ENCODE data around the gene TM9SF4.
"Not testable (repeated sequence)": the region's sequence is repeated elsewhere in the genome, so short reads cannot be mapped to it uniquely, and the experiment has no call there.

The TM9SF4 gene

DNA sequence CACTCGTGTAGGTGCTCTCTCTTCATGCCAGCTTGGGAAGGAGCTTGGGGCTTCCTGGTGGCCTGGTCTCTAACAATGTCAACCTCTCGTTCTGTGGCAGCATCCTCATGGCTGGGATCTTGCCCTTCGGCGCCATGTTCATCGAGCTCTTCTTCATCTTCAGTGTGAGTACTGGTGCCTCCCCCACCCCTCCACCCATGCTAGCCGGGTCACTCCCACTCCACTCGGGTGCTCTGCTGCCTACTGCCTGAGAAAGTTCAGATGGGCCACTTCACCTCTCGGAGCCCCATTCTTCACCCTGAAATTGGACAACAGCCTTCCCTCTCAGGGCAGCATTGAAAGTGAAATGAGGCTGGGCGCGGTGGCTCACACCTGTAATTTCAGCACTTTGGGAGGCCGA is 48.8 kb downstream of the TM9SF4 start:
- no peak for DNase-seq (ENCODE audit: low read depth)

DNA sequence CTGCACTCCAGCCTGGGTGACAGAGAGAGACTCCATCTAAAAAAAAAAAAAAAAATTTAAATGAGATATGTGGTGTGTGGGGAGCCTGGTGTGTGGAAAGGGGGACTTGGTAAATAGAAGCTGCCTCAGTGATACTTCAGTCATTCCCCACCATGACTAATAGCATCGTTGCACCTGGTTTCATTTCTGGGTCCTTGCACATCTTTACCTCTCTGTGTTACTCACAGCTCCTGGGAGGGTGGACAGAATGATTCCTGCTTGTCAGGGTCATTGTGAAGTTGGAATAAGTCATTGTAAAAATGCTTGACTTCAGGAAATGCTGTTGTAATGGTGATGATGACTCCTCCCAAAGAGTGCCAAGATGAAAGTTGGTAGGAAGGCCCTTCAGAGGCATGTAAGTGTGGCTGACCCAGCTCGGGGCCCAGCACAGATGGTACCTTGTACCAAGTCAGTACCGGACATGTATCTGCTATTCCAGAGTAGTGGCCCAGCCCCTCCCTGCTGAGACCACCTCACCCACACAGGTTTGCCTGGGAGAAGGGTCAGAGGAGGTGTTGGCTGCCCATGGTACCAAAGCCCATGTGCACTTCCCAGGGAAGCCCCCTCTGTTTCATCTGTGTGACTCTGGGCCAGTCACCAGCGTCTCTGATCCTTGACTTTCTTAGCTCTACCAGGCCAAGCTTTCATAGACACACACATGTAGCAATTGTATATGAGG is 49.6 kb downstream of the TM9SF4 start:
- DNase-seq (ENCODE audit: low read depth): no peak

DNA sequence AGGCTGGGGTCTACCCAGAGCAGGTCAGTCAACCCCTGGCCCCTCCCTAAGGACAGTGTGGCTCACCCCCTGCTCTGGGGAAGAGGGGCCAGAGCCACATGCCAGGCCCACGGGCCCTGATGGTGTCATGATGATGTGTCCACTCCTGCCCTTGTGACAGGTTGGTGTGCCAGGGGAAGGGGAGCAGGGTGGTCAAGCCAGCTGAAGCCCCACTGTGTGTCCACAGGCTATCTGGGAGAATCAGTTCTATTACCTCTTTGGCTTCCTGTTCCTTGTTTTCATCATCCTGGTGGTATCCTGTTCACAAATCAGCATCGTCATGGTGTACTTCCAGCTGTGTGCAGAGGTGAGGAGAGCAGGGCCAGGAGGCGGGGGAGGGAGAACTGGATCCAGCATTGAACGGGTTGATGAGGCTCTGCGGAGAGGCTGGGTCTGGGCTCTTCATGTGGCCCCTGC is 50.3 kb downstream of the TM9SF4 start:
- no peak for DNase-seq (ENCODE audit: low read depth)

DNA sequence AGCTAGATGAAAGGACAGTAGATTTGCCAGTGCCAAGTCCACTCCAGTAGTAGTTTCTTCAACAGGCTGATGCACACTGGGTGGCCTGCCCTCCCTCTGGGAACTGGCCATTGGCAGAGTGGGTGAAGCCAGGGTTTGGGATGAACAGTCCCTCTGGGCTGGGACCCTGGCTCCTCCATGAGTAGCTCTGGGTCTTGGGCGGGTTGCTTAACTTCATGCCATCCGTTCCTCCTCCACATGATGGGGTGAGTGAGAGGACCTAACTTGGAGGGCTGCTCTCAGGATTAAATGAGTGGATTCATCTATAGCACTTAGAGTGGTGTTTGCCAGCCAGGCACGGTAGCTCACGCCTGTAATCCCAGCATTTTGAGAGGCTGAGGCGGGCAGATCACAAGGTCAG is 50.8 kb downstream of the TM9SF4 start:
- no peak for DNase-seq (ENCODE audit: low read depth)

DNA sequence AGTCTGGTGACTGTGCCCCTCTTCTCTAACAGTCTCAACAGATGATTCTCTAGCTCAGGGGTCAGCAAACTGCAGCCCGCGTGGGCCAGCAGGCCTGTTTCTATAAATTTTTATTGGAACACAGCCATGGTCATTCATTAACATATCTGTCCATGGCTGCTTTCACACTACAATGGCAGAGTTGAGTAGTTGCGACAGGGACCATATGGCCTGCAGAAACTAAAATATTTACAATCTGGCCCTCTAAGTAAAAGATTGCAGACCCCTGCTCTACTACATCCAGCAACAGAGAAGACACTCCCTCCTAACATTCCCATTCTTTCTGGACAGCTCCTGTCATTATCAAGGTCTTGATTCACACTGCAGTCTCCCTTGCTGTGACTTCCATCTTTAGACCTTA is 52.8 kb downstream of the TM9SF4 start:
- no peak for DNase-seq (ENCODE audit: low read depth)

DNA sequence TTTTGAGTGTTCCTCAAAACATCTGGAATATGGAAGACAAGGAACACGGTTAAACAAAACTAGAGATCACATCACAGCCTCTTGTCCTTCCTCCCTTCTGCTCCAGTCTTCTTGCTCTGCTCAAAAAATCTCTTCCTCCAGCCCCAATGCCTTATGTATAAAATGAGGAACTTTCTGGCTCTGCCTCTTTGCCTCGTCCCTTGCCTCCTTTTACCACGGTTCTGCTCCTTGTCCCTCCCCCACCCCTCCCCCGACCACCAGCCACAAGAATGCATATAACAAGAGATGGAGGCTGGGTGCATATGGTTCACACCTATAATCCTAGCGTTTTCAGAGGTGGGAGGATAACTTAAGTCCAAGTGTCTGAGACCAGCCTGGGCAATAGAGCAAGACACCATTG is 54.4 kb downstream of the TM9SF4 start:
- no peak for DNase-seq (ENCODE audit: low read depth)

DNA sequence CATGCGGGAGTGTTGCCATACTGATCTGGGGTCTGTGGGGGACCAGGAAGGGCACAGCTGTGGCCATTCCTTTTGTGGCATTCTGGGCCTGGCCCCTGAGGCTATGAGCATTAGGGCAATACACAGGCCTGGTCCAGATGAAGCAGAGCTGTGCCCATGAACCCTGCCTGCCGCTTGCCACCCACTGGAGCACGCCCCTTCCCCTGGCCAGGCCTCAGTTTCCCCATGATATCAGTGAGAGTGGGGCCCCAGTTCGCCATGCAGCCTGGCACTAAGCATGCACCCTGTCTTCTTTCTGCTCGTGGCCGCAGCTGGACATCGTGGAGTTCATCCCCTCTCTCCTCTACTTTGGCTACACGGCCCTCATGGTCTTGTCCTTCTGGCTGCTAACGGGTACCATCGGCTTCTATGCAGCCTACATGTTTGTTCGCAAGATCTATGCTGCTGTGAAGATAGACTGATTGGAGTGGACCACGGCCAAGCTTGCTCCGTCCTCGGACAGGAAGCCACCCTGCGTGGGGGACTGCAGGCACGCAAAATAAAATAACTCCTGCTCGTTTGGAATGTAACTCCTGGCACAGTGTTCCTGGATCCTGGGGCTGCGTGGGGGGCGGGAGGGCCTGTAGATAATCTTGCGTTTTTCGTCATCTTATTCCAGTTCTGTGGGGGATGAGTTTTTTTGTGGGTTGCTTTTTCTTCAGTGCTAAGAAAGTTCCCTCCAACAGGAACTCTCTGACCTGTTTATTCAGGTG is 55.6 kb downstream of the TM9SF4 start:
- DNase-seq (ENCODE audit: low read depth): no peak

DNA sequence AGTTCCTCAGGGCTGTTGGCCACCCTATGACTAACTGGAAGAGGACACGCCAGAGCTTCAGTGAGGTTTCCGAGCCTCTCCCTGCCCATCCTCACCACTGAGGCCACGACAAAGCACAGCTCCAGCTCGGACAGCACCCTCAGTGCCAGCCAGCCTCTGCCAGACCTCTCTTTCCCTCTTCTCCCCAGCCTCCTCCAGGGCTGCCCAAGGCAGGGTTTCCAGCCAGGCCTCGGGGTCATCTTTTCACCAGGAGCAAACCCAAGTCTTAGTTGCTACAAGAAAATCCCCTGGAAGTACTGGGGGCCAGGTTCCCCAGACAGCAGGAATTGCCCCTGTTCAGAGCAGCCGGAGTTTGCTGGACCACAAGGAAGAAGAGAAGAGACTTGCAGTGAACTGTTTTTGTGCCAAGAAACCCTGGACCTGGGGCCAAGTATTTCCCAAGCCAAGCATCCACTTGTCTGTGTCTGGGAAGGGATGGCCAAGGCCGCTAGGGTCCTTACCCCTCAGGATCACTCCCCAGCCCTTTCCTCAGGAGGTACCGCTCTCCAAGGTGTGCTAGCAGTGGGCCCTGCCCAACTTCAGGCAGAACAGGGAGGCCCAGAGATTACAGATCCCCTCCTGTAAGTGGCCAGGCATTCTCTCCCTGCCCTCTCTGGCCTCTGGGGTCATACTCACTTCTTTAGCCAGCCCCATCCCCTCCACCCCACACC is 56.5 kb downstream of the TM9SF4 start:
- no peak for DNase-seq (ENCODE audit: low read depth)

DNA sequence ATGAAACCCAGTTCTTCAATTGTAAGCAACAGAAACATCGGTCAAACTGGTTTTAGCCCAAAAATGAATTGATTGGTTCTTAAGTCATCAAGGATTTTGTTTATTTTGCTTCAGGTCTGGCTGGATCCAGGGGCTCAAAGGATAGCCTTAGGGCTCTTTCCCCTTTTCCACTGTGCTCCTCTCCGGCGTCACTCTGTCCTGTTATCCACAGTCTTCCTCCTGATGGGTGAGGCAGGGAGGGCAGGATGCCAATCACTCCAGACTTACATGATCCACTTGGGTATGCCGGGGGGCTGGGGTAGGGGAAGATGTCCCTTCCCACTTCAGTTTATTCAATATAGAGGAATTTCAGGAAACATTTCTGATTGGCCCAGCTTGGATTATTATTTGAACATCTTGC is 58.0 kb downstream of the TM9SF4 start:
- DNase-seq (ENCODE audit: low read depth): no peak

DNA sequence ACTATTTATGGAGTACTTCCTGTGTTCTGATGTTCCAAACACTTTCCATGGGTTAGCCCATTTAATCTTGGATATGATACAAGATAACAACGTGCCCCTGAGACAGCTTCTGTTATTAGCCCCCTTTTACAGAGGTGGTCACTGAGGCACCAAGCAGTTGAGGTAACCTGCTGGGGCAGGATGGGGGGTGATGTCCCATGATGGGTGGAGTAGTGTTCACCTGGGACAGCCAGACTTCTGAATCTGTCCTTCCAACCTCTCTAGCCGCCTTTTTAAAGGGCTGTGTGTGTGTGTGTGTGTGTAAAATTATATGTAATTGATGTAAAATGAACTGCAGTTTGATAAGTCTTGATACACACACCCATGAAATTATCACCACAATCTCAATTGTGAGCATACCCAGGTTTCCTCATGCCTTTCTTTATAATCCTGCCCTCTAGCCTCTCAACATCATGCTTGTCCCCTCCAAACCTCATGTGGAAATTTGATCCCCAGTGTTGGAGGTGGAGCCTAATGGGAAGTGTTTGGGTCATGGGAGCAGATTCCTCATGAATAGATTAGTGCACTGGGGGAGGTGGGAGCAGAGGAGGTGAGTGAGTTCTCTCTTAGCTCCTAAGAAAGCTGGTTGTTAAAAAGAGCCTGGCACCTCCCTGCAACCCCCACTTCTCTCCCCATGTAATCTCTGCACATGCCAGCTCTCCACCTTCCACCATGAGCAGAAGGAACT is 58.8 kb downstream of the TM9SF4 start:
- DNase-seq (ENCODE audit: low read depth): no peak

DNA sequence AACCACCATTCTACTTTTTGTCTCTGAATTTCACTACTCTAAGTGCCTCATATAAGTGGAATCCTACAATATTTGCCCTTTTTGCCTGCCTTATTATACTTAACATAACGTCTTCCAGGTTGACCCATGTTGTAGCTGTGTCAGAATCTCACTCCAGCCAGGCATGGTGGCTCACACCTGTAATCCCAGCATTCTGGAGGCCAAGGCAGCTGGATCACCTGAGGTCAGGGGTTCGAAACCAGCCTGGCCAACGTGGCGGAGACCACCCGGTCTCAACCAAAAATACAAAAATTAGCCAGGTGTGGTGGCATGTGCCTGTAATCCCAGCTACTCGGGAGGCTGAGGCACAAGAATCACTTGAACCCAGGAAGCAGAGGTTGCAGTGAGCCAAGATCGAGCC is 68.2 kb downstream of the TM9SF4 start:
- DNase-seq (ENCODE audit: low read depth): not testable (repeated sequence)

DNA sequence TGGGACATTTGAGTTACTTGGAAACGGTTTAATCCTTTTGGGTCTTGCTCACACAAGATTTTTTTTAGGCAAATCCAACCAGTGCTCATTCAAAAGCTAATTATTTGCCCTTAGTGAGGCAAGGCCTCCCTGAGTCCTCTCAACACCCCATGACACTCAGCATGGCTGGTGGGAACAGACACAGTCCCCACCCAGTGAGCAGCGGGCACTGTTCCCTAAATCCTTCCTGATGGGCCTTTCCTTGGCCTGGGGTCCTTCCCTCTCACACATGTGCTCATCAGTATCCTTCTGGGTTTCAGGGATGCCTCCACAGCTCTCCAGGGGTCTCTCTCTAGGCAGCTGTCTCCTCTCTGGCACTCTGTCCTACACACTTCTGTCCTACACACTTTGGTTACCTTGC is 70.0 kb downstream of the TM9SF4 start:
- no peak for DNase-seq (ENCODE audit: low read depth)

DNA sequence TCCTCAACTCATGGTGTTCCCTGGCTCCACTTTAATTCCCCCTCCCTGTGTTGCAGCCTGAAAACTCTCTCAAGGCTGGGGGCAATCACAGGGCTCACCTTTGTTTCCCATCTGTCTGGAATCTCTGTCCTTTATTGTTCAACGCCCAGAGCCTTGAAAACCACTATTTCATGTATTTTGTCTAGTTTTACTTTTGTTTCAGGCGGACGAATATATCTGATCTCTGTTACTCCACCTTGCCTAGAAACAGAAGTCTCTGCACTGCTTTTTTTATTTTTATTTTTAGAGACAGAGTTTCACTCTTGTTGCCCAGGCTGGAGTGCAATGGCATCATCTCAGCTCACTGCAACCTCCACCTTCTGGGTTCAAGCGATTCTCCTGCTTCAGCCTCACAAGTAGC is 70.4 kb downstream of the TM9SF4 start:
- DNase-seq (ENCODE audit: low read depth): no peak

DNA sequence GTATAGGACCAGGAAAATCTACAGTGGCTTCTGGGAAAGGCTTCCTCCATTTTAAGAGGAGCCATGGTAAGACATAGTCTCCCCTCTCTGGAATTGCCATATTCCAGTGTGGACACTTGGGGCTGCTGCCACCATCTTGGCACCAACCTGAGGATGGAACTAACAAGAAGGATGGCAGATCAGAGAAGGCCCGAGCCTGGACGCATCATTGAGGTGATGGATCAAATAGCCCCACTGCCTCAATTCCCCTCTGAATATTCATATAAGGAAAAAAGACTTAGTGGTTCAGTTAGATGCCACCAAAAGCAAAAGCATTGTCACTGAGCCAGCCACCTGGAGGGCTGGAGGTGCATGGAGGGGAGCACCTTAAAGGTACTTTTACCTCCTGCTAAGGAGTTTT is 72.1 kb downstream of the TM9SF4 start:
- DNase-seq (ENCODE audit: low read depth): no peak

DNA sequence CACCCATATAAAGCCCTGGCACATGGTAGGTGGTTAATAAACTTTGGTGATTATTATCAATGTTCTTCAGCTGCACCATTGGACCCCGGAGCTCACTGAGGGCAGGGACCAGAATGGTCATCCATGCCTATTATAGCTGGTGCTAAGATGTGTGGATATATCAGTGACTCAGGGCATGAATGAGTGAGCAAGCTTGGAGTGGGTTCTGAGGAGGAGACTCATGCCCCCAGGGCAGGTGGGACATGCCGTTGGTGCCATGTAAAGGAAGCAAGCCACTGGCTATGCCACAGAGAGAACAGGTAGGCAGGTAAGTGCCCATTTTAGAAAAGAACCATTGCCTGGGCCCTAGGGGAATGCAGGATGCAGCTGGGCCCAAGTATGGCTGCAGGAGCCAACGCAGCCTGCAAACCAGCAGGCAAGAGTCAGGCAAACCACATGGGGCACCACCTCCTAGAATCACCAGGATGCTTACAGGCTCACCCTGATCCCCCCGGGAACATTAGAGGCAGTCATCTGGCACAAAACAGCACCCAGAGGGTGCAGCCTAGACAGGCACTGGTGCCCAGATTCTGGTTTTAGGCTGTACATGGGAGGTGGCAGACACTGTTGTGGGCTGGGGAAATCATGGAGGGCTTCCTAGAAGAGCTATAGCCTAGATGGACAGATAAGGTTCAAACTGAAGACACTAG is 74.6 kb downstream of the TM9SF4 start:
- DNase-seq (ENCODE audit: low read depth): no peak

DNA sequence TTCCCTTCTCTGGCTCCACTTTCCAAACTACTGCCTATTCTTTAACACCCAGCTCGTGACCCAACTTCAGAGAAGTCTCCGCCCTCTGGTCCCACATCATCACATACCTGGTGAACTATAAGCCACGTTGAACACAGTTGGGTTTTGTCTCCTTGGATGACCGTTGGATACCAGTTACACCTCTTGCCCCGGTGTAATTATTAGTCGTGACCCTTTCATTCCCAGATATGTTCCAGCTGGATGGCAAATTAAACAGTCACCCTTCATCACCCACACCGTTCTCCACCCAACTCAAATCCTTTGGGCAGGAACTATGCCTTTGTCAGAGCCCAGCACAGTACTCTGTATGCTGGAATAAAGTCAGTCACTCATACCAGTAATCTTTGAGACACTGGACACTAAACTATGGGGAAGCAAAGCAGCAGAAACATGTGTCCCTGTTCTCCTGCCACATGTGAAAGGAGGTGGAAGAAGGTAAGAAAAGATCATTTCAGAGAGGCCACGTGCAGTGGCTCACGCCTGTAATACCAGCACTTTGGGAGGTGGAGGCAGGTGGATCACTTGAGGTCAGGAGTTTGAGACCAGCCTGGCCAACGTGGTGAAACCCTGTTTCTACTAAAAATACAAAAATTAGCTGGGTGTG is 75.6 kb downstream of the TM9SF4 start:
- DNase-seq (ENCODE audit: low read depth): no peak

DNA sequence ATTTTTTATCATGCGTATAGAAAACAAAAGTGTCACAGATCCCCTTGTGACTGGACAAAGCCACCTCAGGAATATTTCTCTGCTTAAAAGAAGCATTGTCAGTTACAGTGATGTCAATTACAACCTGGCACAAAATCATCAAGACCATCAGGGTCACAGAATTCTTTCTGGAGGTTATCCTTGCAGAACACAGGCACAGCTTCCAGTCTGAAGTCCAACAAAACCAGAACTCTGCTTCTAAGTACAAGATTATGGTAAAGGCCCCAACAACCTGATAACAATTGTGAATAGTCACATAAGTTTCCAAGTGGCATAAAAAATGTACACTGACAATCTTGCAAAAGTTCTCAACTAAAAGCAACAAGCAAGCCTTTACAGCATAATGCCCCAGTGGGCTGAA is 77.0 kb downstream of the TM9SF4 start:
- DNase-seq (ENCODE audit: low read depth): no peak

DNA sequence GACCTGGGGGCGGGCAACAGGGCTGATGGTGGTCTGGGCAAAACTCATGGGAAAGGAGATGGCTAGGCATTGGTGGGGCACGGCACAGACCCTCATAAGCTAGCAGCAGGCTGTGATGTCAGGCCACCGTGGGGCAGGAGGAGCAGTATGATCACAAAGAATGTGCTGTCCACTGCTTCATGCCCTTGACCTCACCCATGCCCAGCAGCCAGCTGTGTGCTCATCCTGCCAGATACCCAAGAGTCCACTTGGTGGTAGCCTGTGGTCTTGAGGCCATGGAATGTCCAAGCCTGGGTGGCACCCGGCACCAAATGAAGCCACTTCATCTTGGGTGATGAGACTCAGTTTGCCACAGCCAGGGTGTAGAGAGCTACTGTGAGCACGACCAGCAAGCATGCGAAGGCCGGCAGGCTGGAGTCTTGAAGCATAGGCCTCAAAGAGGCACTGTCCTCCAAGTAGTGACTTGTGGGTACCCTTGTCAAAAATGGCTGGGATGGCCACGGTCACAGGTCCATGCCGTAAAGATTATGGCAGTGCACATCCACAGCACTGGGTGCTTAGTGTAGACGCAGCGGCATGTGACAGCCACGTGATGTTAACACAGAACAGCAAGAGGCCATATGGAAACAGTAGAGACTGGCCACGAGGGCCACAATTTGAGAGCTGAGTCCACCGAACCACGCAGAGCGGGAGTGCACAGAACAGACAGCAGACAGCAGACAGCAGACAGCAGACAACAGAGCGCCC is 79.0 kb downstream of the TM9SF4 start:
- no peak for DNase-seq (ENCODE audit: low read depth)

DNA sequence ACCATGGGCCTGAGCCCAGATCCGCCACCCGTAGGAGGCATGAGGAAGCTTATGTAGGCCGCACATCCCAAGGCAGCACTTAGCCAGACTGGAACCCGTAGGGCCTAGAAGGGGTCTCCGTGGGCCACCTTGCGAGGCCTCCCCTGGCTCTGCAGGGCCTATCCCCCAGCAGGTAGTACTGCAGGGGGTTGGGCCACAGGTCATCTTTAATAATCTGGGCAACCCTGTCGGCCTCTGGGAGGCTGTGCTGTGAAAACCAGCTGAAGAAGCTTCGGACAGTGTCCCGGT is 79.6 kb downstream of the TM9SF4 start:
- no peak for DNase-seq (ENCODE audit: low read depth)

DNA sequence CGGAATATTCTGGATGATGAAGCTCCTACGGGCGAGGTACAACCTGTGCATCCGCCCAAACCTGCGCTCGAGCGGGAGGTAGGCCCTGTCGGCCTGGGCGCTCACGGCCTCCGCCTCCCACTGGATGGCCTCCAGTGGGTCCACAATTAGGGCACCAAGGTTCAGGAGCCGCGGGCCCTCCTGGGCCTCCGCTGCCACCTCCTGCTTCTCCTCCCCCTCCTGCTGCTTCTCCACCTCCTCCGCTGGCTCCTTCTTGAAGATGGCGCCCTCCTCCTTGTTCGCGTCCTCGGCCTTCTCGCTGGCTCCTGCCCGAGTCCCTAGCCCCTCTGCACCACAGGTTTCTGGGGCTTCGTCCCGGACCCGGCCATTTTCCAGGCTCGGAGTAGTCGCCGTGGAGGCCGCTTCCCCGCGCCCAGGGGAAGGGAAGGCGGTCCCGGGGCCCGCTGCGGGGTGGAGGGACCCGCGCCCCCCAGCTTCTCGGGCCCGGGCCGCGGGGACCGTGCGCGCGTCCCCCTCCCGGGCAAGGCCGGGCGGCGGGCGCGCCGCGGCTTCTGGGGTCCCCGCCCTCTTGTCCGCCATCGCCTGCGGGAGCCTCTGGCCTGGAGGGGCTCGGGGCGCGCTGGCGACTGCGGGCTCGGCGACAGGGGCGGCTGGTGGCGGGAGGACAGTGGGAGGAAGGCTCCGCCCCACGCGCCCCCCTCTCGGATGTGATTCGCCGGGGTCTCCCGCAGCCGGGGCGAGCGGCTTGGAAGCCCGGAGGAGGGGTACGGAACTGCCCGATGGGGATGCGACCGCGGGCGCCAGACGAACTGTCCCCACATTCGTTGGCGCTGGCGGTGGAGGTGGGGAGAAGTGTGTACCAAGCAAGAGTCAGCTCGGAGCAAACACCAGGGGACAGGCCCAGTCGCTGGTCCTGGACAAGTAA is 80.4 kb downstream of the TM9SF4 start:
- peak; percentile 8 for DNase-seq (ENCODE audit: low read depth)
